DOHH2 (cell line): Measurements from ENCODE around the gene SHISAL1.

ENCODE experiments used
- CTCF ChIP-seq: fragments of 200-600 bp; sonication (generic); IDR thresholded peaks from one replicate; pipeline ENCODE4 v1.5.1; 2014; ENCODE audit warnings: antibody characterized with exemption, mild to moderate bottlenecking, low read depth, low read length; ENCODE audit not compliant: poor library complexity, severe bottlenecking
- EZH2phosphoT487 ChIP-seq: fragments of 200-600 bp; sonication (generic); IDR thresholded peaks from 2 replicates; pipeline ENCODE4 v1.6.1; 2017; ENCODE audit warnings: borderline replicate concordance, mild to moderate bottlenecking, antibody characterized with exemption, low read length, moderate library complexity, mixed read lengths

DNA sequence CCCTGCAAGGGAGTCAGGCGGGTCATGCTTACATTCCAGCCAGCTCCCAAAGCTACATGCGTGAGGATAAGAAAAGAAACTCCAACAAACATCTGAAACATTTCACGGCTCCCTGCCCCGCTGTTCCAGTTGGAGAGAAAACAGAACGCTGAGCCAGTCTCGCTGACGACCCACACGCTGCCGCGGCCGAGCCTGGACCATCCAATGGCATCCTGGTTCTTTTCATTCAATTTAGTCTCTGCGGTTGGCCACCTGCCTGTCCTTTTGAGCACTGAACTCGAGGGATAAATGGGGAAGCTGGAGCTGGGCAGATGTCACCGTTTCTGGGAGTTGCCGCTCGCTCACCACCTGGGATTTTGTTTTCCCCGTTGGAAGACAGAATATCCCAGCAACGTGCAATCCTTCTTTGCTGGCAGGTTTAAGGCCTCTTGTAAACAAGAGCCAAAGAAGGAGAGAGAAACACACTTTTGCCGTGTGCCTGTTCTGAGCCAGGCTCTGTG is 45.3 kb upstream of the SHISAL1 start:
- TF ChIP-seq CTCF (no peak), EZH2phosphoT487 (no peak)
